Measurements from ENCODE around the gene TGM3.

Gene TGM3

DNA sequence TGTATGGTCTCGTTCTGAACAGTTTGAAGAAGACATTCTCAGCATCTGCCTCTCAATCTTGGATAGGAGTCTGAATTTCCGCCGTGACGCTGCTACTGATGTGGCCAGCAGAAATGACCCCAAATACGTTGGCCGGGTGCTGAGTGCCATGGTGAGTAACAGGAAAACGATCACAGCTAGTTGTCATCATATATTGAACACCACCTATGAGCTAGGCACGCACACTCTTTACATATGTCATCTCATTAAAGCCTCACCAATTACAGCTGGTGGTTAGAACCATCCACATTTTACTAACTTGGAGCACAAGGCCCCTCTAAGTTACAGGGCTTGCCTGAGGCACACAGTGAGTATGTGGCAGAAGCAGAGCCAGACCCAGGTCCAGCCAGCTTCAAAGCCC is 17.1 kb downstream of the TGM3 start:
- no peak for DNase-seq

DNA sequence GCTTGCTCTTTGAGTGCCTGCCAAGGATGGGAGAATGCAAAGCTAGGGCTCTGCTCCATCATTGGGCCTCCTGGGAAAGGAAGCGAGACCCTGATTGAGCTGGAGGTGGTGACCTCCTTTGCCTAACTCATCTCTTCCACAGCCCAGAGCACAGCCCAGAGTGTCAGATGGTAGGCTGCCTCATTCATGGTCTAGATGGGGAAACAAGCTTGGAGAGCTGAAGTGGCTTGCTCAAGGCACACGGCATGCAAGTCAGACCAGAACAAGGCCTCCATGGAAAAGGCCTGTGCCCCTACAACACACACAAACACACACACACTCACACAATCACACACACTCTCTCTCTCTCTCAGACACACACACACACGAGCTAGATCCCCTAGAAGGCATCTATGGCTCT is 17.5 kb downstream of the TGM3 start:
- no peak for DNase-seq

DNA sequence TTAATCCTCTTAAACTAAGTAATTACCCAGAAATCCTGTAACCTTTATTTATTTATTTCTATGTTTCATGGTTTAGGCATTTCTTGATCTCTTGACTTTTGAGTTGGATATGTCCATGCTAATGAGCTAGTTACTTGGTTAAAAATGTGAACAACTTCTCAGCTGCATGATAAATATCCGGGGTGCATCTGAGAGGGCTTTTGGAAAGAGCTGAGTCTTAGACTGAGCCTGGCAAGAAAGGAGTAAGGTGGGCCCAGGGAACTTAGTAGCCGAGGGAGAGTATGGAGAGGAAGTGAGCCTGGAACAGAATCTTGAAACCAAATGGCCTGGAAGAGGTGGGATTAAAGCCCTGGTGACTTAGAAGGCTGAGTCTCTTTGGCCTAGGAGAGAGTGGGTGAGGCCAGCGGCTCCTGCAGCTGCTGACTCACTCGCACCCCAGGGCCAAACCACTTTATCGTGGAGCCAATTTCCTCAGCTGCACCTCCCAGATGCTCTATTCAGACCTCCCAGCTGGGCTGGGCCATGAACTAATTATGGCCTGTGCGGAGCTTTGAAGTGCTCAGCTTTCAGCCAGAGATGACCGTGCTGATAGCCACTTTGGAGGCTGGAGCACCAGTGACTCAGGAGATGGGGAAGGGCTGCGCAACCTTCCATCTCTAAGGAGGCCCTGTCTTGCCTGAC is 19.1 kb downstream of the TGM3 start:
- DNase-seq, result no peak

DNA sequence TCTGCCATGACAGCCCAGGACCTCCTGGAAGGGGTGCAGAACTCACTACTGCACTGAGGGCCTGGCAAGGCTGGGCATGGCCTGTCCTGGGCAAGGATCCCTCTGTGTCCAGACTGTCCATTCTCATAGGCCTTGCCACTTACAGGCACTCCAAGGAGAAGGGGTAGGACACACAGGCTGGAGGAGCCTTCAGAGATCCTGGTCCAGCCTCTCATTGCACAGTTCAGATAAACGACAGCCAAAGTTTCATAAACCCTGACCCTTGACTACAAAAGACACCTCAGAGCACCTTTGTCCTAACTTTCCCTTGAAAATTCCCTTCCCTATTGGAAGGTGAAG is 19.6 kb downstream of the TGM3 start:
- no peak for DNase-seq

DNA sequence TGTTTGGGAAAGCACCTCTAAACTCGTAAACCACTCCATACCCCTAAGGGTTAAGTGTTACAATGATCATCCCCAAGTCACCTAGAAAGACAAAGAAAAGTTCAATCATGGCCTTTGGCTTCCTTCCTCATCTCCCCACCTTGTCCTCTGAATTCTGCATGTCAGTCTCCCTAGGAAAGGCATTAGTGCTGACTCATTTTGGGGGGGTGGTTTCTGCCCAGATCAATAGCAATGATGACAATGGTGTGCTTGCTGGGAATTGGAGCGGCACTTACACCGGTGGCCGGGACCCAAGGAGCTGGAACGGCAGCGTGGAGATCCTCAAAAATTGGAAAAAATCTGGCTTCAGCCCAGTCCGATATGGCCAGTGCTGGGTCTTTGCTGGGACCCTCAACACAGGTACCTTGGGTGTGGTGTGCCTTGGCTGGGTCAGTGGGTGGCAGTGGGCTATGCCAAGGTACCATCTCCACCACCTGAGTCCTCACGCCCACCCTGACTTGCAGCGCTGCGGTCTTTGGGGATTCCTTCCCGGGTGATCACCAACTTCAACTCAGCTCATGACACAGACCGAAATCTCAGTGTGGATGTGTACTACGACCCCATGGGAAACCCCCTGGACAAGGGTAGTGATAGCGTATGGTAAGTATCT is 21.2 kb downstream of the TGM3 start:
- DNase-seq, result no peak

DNA sequence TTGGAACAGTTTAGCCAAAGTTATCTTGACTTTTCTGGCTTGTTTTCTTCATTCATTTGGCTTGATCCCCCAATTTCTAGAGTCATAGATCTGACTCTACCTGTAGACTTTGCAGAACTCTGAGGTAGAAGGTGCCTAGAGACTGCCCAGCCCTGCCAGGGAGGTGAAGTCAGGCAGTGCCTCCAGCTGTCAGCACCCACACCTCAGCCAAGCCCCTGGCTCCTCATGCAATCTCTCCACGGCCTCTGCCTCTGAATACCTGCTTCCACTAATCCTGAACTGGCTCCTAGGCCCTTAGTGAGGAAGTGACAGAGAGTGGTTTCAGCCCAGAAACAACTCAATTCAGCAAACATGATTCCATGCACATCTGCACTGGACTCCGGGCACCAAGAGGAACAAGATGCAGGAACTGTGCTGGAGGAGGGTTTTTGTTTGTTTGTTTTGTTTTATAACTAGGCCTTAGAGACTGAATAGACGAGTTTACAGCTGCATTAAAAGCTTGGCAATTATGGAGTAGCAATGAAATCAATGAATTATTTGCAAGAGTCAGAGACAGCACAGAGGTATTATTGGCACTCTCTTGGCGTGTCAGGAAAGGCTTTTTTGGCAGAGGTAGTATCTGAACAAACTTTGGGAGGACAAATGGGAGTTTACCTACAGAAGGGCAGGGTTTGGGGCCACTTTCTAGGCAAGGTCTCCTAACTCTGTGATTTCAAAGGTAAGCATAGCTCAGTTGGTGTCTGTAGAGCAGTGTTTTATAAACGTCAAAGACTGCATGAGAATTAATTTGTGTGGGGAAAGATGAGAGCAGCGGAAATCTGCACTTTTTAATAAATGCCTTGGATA is 25.2 kb downstream of the TGM3 start:
- DNase-seq, result no peak

DNA sequence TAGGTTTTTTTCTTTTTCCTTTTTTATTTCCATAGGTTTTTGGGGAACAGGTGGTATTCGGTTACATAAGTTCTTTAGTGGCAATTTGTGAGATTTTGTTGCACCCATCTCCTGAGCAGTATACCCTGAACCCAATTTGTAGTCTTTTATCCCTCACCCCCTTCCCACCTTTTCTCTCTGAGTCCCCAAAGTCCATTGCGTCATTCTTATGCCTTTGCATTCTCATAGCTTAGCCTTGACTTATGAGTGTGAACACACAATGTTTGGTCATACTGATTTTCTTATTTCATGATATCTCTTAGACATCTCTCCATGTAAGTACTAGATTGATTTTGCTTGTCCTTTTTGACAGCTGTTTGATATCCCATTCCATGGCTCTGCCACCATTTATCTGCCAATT is 27.2 kb downstream of the TGM3 start:
- no peak for DNase-seq

DNA sequence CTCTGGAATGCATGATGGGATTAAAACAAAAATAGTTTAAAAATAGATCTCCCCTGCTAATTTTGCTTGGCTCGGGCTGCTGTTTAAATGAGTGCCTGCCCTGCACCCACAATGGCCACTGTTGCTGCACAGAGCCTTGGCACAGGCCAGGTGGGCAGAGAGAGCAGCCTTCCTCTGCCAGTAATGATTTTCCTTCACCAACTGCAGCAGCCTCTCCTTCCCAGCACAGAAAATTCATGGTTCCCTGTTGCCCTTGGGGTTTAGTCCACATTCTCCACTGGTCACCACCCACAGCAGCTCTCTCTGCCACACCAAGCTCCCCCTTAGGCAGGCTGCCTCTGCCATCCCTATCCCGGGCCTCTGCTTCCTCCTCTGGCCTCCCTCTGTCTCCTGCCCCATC is 30.2 kb downstream of the TGM3 start:
- DNase-seq, result no peak

DNA sequence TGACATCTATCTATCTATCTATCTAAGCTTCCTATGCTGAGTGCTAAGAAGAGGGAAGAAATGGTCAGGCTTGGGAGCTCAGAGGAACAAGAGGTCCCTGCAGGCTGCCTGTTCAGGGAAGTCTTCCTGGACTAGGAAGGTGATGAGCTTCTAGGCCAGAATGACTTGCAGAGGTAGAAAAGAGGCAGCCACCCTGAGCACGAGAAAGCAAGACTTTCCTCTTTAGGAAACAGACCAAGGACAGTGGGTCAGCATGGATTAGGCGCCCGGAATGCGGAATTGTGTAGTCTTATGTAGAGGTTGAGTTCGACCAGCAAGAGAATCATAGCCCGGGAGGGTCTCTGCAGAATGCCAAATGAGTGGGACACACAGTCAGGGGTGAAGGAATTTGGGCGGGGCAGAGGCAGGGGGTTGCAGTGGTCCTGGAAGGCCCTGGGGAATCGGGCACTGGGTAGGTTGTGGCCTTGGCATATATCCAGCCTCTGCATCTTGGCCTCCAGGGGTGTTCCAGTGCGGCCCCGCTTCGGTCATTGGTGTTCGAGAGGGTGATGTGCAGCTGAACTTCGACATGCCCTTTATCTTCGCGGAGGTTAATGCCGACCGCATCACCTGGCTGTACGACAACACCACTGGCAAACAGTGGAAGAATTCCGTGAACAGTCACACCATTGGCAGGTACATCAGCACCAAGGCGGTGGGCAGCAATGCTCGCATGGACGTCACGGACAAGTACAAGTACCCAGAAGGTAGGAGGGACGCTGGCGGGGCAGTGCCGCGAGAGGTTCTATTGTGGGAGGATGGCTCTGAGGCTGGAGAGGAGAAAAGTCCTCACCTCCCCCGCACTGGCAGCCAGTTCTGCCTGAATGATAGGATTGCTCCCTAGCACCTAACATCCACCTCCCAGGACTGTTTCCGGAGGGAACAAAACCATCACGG is 32.1 kb downstream of the TGM3 start:
- no peak for DNase-seq

DNA sequence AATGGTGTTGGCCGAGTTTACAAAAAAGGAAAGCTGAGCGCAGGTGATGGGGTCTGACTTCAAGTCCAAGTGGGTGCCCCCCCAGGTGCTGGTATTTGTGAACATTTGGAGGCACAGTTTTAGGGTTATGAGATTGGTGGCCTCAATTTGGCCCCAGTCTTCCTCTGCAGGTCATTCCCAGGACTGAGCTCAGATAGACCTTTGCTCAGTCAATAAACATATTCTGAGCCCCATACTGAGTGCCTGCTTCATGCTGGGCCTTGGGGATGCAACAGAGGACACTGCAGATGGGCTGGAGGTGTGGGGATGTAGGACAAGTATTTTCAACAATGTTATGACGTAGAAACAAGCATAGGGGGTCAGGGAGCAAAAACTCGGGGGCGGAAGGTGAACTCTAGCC is 33.5 kb downstream of the TGM3 start:
- no peak for DNase-seq

DNA sequence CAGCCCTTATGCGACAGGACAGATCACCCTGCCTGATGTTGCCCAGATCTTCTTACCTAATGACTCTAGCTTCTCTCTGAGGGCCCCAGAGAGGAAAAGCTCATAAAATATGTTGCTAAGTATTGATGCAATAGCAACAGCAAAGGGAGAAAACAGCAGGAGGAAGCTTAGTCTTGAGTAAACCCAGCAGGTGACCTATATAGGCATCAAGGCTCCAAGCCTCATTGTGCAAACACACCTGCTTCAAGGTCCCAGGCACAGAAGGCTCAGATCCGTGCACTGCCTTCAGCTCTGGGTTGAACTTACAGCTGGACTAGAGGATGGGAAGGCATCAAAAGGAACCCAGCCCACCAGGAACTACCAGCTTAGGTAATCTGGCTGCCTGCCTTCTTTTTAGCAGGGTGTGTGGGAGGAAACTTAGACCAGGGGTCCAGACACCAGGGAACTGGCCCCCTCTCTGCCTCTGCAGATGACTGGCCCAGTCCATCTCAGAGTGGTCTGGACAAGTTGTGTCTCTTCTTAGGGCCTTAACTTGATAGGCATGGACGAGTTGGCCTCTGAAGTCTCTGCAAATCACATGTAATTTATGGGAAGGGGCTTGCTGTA is 34.4 kb downstream of the TGM3 start:
- DNase-seq, result no peak

DNA sequence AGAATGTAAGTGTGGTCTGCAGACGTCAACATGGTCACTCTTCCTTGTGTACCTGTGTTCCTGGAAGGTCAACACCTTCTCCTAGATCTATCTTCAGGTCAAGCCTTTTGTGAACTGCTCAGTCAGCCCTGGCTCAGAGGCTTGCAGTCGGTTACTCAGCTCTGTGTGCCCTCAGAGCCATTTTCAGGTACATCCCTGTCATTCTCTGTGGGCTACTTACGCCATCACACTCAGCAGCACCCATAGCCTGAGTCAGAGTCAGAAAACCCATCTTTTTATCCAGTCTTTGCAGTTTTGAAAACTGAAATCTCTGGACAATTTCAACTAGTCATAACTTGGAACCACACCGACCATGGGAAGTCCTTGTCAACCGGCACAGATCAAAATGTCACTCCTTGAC is 35.3 kb downstream of the TGM3 start:
- DNase-seq, result no peak

DNA sequence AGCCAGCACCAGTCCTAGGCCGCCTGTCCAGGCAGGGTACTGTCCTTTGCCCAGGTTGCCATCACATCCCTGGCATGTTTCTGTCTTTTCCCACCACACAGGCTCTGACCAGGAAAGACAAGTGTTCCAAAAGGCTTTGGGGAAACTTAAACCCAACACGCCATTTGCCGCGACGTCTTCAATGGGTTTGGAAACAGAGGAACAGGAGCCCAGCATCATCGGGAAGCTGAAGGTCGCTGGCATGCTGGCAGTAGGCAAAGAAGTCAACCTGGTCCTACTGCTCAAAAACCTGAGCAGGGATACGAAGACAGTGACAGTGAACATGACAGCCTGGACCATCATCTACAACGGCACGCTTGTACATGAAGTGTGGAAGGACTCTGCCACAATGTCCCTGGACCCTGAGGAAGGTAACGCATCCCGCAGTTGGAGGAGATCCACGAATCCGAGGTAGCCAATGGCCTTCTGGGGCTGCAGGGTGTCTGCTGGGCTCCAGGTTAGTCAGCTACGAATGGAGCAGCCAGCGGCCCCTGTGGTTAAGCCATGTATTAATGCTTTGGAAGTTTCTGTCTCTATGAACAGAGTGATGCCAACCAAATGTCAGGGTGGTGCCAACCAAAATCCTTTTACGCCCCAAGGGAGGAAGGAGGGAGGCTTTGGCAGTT is 36.2 kb downstream of the TGM3 start:
- no peak for DNase-seq

DNA sequence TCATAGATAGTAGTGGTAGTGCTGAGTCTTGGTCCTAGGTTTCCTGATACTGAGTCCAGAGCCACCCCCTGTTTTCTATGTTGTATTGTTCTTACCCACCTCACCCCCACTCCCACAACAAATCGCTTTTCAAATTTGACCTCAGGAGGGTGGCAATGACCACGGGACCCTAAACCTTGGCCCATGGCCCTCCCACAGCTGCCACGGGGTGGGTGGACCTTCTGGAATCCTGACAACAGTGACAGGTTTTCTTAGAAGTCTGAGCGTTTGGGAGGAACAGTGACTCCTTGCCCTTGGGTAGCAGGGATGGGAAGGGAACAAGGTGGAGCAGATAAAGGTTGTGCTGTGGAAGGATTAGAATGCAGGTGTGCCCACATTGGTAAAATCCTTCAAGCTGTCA is 36.9 kb downstream of the TGM3 start:
- DNase-seq, result no peak

DNA sequence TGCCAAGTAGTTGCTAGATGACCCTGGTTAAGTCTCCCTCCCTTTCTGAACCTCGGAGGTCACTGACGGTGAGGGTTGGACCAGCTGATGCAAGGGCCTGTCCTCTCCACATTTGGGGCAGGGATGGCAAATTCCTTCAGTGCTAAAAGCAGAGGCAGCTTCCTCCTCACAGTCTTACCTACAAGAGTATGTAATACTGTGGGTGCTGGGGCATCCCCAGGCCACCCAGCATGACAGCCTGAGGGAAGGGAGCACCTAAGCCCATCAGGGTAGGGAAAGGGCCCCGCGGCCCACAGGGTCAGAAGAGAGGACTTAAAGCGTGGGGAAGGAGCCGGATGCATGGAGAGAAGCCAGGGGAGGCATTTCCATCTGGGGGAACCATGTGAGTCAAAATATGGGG is 38.0 kb downstream of the TGM3 start:
- no peak for DNase-seq

DNA sequence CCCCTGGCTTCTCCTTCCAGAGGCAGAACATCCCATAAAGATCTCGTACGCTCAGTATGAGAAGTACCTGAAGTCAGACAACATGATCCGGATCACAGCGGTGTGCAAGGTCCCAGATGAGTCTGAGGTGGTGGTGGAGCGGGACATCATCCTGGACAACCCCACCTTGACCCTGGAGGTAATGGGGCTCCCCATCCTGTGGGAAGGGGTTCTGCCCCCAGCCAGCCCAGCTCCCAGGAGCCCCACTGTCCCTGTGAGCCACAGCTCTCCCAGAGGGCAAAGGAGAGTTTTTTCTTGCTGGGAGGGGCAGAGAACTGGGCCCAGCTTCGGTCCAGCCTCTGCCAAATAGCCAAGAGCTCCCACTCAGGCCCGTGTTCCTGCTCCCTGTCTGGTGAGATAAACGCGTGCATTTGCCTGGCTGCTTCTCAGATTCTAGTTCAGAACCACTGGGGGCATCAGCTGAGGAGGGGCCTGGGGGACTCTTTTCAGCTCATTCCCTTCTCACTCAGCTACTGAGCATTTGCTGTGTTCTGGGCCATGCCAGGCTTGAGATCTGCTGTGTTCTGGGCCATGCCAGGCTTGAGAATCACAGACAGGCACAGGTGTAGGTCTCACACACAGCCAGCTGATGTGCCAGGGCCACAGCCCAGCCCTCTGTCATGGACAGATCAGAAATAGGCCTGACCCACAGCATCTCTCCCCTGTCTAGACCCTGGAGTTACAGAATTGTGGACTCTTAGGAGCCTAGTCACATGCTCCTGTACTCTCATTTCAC is 39.5 kb downstream of the TGM3 start:
- DNase-seq, result no peak

DNA sequence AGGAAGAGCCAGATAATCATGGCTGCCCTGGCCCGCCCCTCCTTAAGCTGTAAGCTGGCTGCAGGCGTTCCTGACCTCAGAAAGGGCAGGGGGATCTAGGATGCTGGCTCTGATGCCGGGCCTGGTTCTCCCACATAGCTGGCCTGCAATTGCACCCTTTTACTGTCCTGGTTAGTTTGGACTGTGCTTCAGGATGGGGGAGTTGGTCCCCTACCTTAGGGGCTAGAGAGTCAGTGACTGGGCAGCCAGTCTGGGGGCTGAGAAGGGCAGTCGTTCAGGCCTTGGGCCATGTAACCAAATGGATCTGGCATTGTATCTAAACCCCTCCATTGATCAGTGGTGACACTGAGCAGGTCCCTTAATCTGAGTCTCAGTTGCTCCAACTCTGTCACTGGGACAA is 40.7 kb downstream of the TGM3 start:
- DNase-seq, result no peak

DNA sequence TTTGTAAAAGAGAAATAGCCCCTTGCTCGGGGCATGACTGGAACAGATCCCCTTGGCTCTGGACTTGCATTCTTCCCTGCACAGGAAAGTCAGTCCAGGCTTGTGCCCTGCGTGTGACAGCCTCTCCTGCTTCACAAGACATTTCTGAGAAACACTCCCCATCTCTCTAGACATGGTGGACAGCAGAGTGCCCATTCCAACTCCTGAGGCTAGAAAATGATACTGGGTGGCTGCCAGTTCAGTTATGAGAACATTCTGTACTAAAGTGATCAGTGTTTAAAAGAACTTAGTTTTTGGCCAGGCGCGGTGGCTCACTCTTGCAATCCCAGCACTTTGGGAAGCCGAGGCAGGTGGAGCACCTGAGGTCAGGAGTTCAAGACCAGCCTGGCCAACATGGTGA is 41.3 kb downstream of the TGM3 start:
- DNase-seq, result no peak

DNA sequence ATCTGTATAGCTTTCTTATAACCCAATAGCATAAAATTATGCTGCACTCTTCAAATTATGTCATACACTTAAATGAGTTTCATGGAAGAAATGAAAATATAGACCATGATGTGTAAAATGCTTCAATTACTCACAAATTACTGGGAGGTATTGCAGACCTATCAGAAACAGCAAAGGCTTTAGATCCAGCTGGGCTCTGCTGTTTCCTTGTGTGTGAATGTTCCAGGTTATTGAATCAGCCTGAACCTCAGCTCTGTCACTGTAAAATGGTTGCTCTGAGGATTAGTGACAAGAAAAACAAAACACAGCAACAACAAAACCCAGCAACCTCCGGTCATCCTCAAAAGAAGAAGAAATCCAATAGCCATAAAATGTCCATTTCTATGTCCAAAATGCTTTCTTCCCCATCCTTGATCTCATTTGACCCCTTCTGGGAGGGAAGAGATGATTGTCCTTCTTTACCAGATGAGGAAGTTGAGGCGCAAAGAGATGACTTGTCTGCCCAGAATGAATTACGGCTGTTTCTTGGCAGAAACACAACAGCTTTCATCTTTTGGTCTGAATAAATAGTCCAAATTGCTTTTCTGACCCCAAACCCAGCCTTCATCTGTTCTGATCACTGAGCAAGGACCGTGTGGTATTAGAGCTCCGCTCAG is 42.7 kb downstream of the TGM3 start:
- no peak for DNase-seq

DNA sequence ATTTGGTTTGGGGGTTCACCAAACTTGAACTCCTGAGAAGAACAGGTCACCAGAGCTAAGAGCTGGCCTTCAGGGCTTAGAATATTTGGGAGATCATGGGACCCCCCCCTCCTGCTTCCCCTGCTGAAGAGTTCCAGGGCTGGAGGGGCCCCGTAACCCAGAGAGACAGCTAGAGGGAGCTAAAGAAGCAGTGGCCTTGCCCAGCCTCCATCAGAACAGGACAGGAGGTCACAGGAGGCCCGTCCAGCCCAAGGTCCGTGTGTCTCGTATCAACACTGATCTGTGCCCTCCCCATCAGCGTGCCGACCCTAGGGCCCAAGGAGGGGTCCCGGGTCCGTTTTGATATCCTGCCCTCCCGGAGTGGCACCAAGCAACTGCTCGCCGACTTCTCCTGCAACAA is 44.3 kb downstream of the TGM3 start:
- no peak for DNase-seq

DNA sequence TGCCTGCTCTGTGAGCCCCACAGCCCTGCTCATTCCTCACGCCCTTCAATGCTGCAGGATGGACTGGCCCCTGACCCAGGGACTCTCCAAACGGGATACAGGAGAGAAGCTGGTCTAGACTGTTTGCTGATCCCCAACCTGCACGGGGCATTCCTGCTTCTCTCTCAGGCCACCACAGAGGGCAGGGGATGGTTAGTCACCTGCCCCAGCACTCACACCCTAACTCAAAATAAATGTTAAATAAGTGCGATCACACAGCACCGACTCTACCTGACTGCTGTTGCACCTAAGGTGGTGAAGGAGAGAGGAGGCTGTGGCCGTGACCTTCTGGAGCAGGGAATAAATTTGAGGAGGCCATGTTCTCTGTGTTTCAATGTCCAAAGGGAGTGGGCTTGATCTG is 45.0 kb downstream of the TGM3 start:
- no peak for DNase-seq

Measured in NCI-H526 treated with DMSO at 0.1 percent for 48 hours (cell line).